H1 (cell line): Measurements from ENCODE around the gene PHACTR1. TPM values are rescaled to one million over a fixed set of nuclear protein-coding genes. Genes with fewer than 3 reads are reported as not detected.

Source experiments
- CTCF ChIA-PET: fragments of 300-600 bp; sonication (Branson Sonifier 250); formaldehyde crosslinking; loops from one replicate; lab custom pipeline; 2021; ENCODE audit not compliant: partially characterized antibody; lab: Charles Lee
- POLR2A ChIA-PET: fragments of 300-600 bp; sonication (Branson Sonifier 250); formaldehyde crosslinking; loops from one replicate; lab custom pipeline; 2021; ENCODE audit warnings: inconsistent platforms; ENCODE audit not compliant: partially characterized antibody; lab: Charles Lee
- DNase-seq, 2 experiments: peaks; one replicate each; pipeline versions ENCODE4 v3.0.0 to v3.0.0-alpha.2; 2010 to 2022; ENCODE audit warnings: low spot score in 2 of 2, low read depth in 1 of 2, mixed read lengths in 1 of 2
- FAIRE-seq: peaks from 2 replicates; lab custom pipeline; 2011; peaks lifted over from hg19 to GRCh38; lab: Jason Lieb, UNC
- H2AFZ ChIP-seq: 2 replicates; pipeline ENCODE4 v1.8.1; 2012; ENCODE audit warnings: low read length, inconsistent platforms
- H2AK5ac ChIP-seq: 2 replicates; pipeline ENCODE4 v1.6.1; 2013; ENCODE audit warnings: low read depth, low read length
- H2BK120ac ChIP-seq: replicated peaks from 2 replicates; pipeline ENCODE3; 2013; ENCODE audit warnings: low read depth, low read length, inconsistent platforms
- H2BK12ac ChIP-seq: 2 replicates; pipeline ENCODE4 v1.6.1; 2013; ENCODE audit warnings: low read depth, low read length
- H2BK15ac ChIP-seq: 2 replicates; pipeline ENCODE4 v1.6.1; 2013; ENCODE audit warnings: low read length
- H2BK20ac ChIP-seq: 2 replicates; pipeline ENCODE4 v1.6.1; 2013; ENCODE audit warnings: low read length
- H2BK5ac ChIP-seq: 2 replicates; pipeline ENCODE4 v1.6.1; 2013; ENCODE audit warnings: low read depth, low read length
- H3K14ac ChIP-seq: 2 replicates; pipeline ENCODE4 v1.6.1; 2013; ENCODE audit warnings: inconsistent platforms; ENCODE audit not compliant: insufficient read length
- H3K18ac ChIP-seq: 2 replicates; pipeline ENCODE4 v1.6.1; 2013; ENCODE audit warnings: low read length; ENCODE audit errors: extremely low read depth
- H3K23ac ChIP-seq: 2 replicates; pipeline ENCODE4 v1.6.1; 2013; ENCODE audit warnings: inconsistent platforms; ENCODE audit not compliant: insufficient read length
- H3K23me2 ChIP-seq: 2 replicates; pipeline ENCODE4 v1.6.1; 2013; ENCODE audit warnings: low read depth, low read length
- H3K27ac ChIP-seq: 2 replicates; pipeline ENCODE4 v1.6.1; 2011; ENCODE audit warnings: low read depth, low read length, inconsistent platforms
- H3K27me3 ChIP-seq, 4 experiments: replicated peaks in 1 of 4; 1 replicate in 1 of 4; 2 replicates in 3 of 4; pipeline versions ENCODE4 v1.6.1 to v1.8.1; 2011 to 2013; ENCODE audit warnings: low read length in 3 of 4, mild to moderate bottlenecking in 3 of 4, inconsistent platforms in 2 of 4, mixed read lengths in 2 of 4, moderate library complexity in 1 of 4; ENCODE audit not compliant: control insufficient read depth in 3 of 4, insufficient read depth in 3 of 4; ENCODE audit errors: extremely low read depth in 1 of 4
- H3K36me3 ChIP-seq, 4 experiments: 2 replicates each; pipeline versions ENCODE4 v1.6.1 to v1.8.1; 2011 to 2013; ENCODE audit warnings: mild to moderate bottlenecking in 4 of 4, low read length in 3 of 4, moderate library complexity in 2 of 4, control low read depth in 1 of 4, inconsistent platforms in 1 of 4; ENCODE audit not compliant: insufficient read depth in 4 of 4, control insufficient read depth in 2 of 4
- H3K4ac ChIP-seq: replicated peaks from 2 replicates; pipeline ENCODE3; 2013; ENCODE audit warnings: low read length, low read depth, mixed read lengths, inconsistent platforms; ENCODE audit not compliant: insufficient read length
- H3K4me1 ChIP-seq, 4 experiments: replicated peaks in 1 of 4; 1 replicate in 1 of 4; 2 replicates in 3 of 4; pipeline versions ENCODE4 v1.6.1 to v1.8.1; 2011 to 2013; ENCODE audit warnings: low read length in 3 of 4, inconsistent platforms in 2 of 4, mixed read lengths in 1 of 4; ENCODE audit not compliant: insufficient read depth in 4 of 4, control insufficient read depth in 3 of 4
- H3K4me2 ChIP-seq, 2 experiments: 2 replicates each; pipeline versions ENCODE4 v1.6.1 to v1.8.1; 2011 to 2013; ENCODE audit warnings: low read depth in 2 of 2, low read length in 2 of 2, control low read depth in 1 of 2, inconsistent platforms in 1 of 2, mild to moderate bottlenecking in 1 of 2; ENCODE audit not compliant: insufficient read depth in 1 of 2
- H3K4me3 ChIP-seq, 4 experiments: fragments of 200-600, 300-600 bp in 1 of 4; sonication (generic), shearing (Covaris generic), sonication (Bioruptor Twin) in 1 of 4; 2 replicates each; pipeline versions ENCODE4 v1.5.1 to v1.8.1; 2011 to 2016; ENCODE audit warnings: low read length in 4 of 4, low read depth in 3 of 4, control low read depth in 2 of 4, inconsistent platforms in 2 of 4, mild to moderate bottlenecking in 2 of 4, mixed read lengths in 1 of 4, moderate library complexity in 1 of 4; ENCODE audit not compliant: insufficient read depth in 2 of 4; ENCODE audit errors: extremely low read depth in 1 of 4
- H3K56ac ChIP-seq: replicated peaks from 2 replicates; pipeline ENCODE3; 2013; ENCODE audit warnings: low read depth, mild to moderate bottlenecking, mixed read lengths, low read length, inconsistent platforms; ENCODE audit not compliant: insufficient read length
- H3K79me1 ChIP-seq: 2 replicates; pipeline ENCODE4 v1.6.1; 2013; ENCODE audit warnings: low read depth, low read length, control low read depth
- H3K79me2 ChIP-seq, 2 experiments: 2 replicates each; pipeline versions ENCODE4 v1.6.1 to v1.8.1; 2012 to 2013; ENCODE audit warnings: low read length in 2 of 2, mild to moderate bottlenecking in 2 of 2, inconsistent platforms in 1 of 2; ENCODE audit not compliant: insufficient read depth in 2 of 2, control insufficient read depth in 1 of 2
- H3K9ac ChIP-seq, 4 experiments: replicated peaks in 1 of 4; 1 replicate in 1 of 4; 2 replicates in 3 of 4; pipeline versions ENCODE4 v1.6.1 to v1.8.1; 2011 to 2013; ENCODE audit warnings: low read depth in 3 of 4, low read length in 3 of 4, control low read depth in 2 of 4, mild to moderate bottlenecking in 2 of 4, moderate library complexity in 2 of 4, inconsistent platforms in 1 of 4; ENCODE audit errors: extremely low read depth in 1 of 4
- H3K9me3 ChIP-seq, 2 experiments: 2 replicates each; pipeline versions ENCODE4 v1.6.1 to v1.8.1; 2012 to 2013; ENCODE audit warnings: mild to moderate bottlenecking in 2 of 2, moderate library complexity in 2 of 2, control low read depth in 1 of 2, inconsistent platforms in 1 of 2, low read depth in 1 of 2, low read length in 1 of 2, mixed read lengths in 1 of 2; ENCODE audit not compliant: insufficient read depth in 2 of 2
- H4K20me1 ChIP-seq, 2 experiments: replicated peaks in 1 of 2; 2 replicates each; pipeline versions ENCODE3 to v1.8.1; 2011 to 2013; ENCODE audit warnings: inconsistent platforms in 2 of 2, low read length in 2 of 2, mild to moderate bottlenecking in 1 of 2; ENCODE audit not compliant: insufficient read depth in 2 of 2, control insufficient read depth in 1 of 2
- H4K5ac ChIP-seq: 2 replicates; pipeline ENCODE4 v1.6.1; 2013; ENCODE audit warnings: low read length, low read depth, mixed read lengths, inconsistent platforms; ENCODE audit not compliant: insufficient read length
- H4K8ac ChIP-seq: 2 replicates; pipeline ENCODE4 v1.8.0; 2013; ENCODE audit warnings: mild to moderate bottlenecking, moderate library complexity, low read length, inconsistent platforms; ENCODE audit not compliant: insufficient read depth; ENCODE audit errors: extremely low read depth
- H4K91ac ChIP-seq: replicated peaks from 2 replicates; pipeline ENCODE3; 2013; ENCODE audit warnings: low read length, mixed read lengths, inconsistent platforms; ENCODE audit not compliant: insufficient read length
- BACH1 ChIP-seq: IDR thresholded peaks from 2 replicates; pipeline ENCODE4 v1.6.1; 2012; ENCODE audit warnings: low read length, improper control_type of control experiment
- CEBPB ChIP-seq: IDR thresholded peaks from 2 replicates; pipeline ENCODE4 v1.6.1; 2012; ENCODE audit warnings: low read depth, low read length
- CHD1 ChIP-seq: IDR thresholded peaks from 2 replicates; pipeline ENCODE4 v1.6.1; 2012; ENCODE audit warnings: low read depth, low read length, improper control_type of control experiment
- HDAC2 ChIP-seq, 2 experiments: fragments of 300-600 bp in 1 of 2; sonication (generic) in 1 of 2; IDR thresholded peaks; 2 replicates each; pipeline ENCODE4 v1.6.1; 2011 to 2012; ENCODE audit warnings: low read depth in 2 of 2, low read length in 2 of 2, mild to moderate bottlenecking in 2 of 2, moderate library complexity in 2 of 2, borderline replicate concordance in 1 of 2, inconsistent platforms in 1 of 2
- SIN3A ChIP-seq, 2 experiments: IDR thresholded peaks in 1 of 2; conservative IDR thresholded peaks in 1 of 2; 2 replicates each; pipeline ENCODE4 v1.6.1; 2011 to 2012; ENCODE audit warnings: low read length in 2 of 2, improper control_type of control experiment in 1 of 2, low read depth in 1 of 2, mild to moderate bottlenecking in 1 of 2
- SIX5 ChIP-seq: IDR thresholded peaks from 2 replicates; pipeline ENCODE4 v1.6.1; 2011; ENCODE audit warnings: mild to moderate bottlenecking, low read depth, low read length
- WGBS, 2 experiments: shearing (Covaris generic) in 1 of 2; methylation state at CpG; one replicate each; pipeline versions ENCODE4 v1.1.6 to v1.1.7; 2013 to 2015; ENCODE audit warnings: low lambda C conversion rate in 2 of 2, mixed read lengths in 2 of 2, inconsistent platforms in 1 of 2, low coverage in 1 of 2, missing lambda C conversion rate in 1 of 2; ENCODE audit not compliant: insufficient replicate concordance in 2 of 2, insufficient coverage in 1 of 2, insufficient read length in 1 of 2; ENCODE audit errors: extremely low coverage in 1 of 2, missing lambda C conversion rate in 1 of 2; 5-methylcytosine and 5-hydroxymethylcytosine counted together
- polyA plus RNA-seq, 7 experiments: library from polyadenylated mRNA; depleted of rRNA in 3 of 7; stranded (reverse) in 5 of 7; unstranded in 2 of 7; fragments of >200 nt in 5 of 7; fragments of 200-250 nt in 2 of 7; gene quantifications; 1 replicate in 5 of 7; 2 replicates in 1 of 7; 4 replicates in 1 of 7; pipeline versions ENCODE4 v1.2.1 to v1.2.3, GENCODE V29; 2011 to 2013; ENCODE audit warnings: missing spikeins in 2 of 7, mixed read lengths in 2 of 7
- total RNA-seq: library from RNA; stranded (reverse); fragmentation: NEBNext Ultra II Directional; extraction: Animal tissue kit (Norgen Biotek cat#: 25700); gene quantifications from 2 replicates; pipeline ENCODE4 v1.2.1, GENCODE V29; 2021

PHACTR1 gene
- total and polyA plus RNA-seq, 2 of the 8 experiments (the other 6 are each of a cell fraction or from before 2014, with no cell fraction given), result 3.9 to 17.1 TPM

DNA sequence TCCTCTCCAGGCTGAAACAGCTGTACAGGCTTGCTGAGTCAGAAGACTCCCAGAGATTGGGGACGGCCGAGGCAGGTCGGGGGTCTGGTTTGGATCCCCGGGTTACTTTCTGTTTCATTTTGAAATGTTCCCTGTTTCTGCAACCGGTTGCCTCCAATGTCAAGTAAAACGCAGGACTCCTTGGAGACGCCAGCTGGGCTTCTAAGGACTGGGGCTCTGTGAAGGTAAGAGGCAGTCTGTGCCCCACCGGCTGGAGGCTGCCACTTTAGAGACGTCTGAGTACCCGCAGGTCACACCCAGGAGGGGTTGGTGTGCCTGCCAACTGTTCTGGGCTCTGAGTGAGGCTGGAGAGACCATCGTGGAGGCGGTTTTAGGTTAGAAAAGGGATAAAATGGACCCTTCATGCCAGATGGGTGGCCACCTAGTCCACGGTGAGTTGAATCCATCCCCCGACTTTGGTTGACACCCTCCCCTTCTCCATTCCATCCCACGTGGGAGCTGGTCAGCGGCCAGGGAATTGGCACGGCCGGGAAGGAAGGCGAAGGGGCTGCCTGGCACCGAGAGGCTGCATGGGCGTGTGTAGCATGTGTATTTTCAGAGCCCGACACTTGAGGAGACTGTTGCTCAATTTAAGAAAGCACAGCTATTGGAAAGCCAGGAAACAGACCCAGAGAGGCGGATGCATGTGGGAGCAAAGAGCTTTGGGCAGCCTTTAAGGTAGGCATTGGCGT is 240.9 kb downstream of the PHACTR1 start:
- Histone ChIP-seq H3K27me3 (peaks cover 20 to 66% (median 54%) of the 10 kb centered on the region in 4 experiments), H3K14ac (peak overlapping the region; percentile 43)
- TF ChIP-seq SIX5, result no peak
- no peak for TF ChIP-seq CHD1
- TF ChIP-seq HDAC2 (IDR thresholded peaks at IDR 0.05; ENCODE audit: borderline replicate concordance in 1 of 2, low read depth in 2 of 2, low read length in 2 of 2), result no peak
- TF ChIP-seq SIN3A (conservative IDR thresholded peaks at IDR 0.05 in 1 of 2, IDR thresholded peaks at IDR 0.05 in 1 of 2; ENCODE audit: low read depth in 1 of 2, low read length in 2 of 2), result 0 out of 4 replicates have a peak, but pooled peaks of 1 of the 2 experiments have one; percentile 35
- peak; percentile 37; the same call in 1 of the 2 replicates for TF ChIP-seq BACH1
- TF ChIP-seq CEBPB, result 0 out of 2 replicates have a peak, but pooled peaks have one; percentile 12
- TF ChIP-seq, all 59 proteins: peak for 3
- Histone ChIP-seq H3K9me3 (no peaks in the 10 kb centered on the region), H3K4me3 (peak overlapping the region; percentile 11 to 54 (median 29); a peak in 7 of 8 replicates), H2AFZ (no peak overlapping the region), H3K4ac (no peak overlapping the region), H2BK5ac (no peak overlapping the region), H3K56ac (no peak overlapping the region), H3K4me1 (peaks cover 15 to 20% (median 18%) of the 10 kb centered on the region in 4 experiments), H4K8ac (peak overlapping the region; percentile 51; the same call in 1 of the 2 replicates), H3K27ac (no peak overlapping the region), H2BK120ac (no peak overlapping the region), H3K18ac (0 out of 2 replicates have a peak overlapping the region, but pooled peaks have one; percentile 35), H3K79me1 (no peaks in the 10 kb centered on the region), H3K4me2 (peak overlapping the region; percentile 69 to 93), H3K36me3 (no peaks in the 10 kb centered on the region), H3K23ac (no peak overlapping the region), H2BK12ac (peak overlapping the region; percentile 44; the same call in 1 of the 2 replicates), H2AK5ac (no peak overlapping the region), H3K79me2 (no peaks in the 10 kb centered on the region), H2BK20ac (no peak overlapping the region), H4K5ac (no peak overlapping the region), H4K20me1 (peaks cover 16% of the 10 kb centered on the region in 2 experiments), H3K9ac (no peak overlapping the region; a peak in 1 of 7 replicates), H2BK15ac (no peak overlapping the region), H3K23me2 (no peaks in the 10 kb centered on the region; the same call in 1 of the 2 replicates), H4K91ac (peak overlapping the region; percentile 39)
- 10% methylated on average over 24 of the region's 24 CpGs; no CpG with 5 or more reads in 1 of the 2 experiments for WGBS, 2 experiments
- FAIRE-seq (no peak), DNase-seq (peak in 1 of 2 experiments; percentile 57)
- ChIA-PET CTCF (interaction anchor here (0.6 to 2.3 kb wide), 10 partner anchors 9 to 394 kb away, joined by 3 to 8 read pairs (median 4); no protein-coding TSS in a partner anchor), POLR2A (interaction anchor here (0.6 to 0.8 kb wide), 2 partner anchors 30 to 1660 kb away, joined by 3 to 4 read pairs; no protein-coding TSS in a partner anchor)
